ENCODE results near the gene TRIM2. TPM values are rescaled to one million over a fixed set of nuclear protein-coding genes. Genes with fewer than 3 reads are reported as not detected.

The TRIM2 gene
- polyA plus RNA-seq, 1 of the 3 experiments (the other 2 are of a cell fraction), result 16.4 TPM

GRCh38 chr4:153270361-153270760 is 66.1 kb downstream of the TRIM2 start:
- POLR2A ChIA-PET, result no interaction called here
- H3F3A ChIP-seq (replicated peaks; ENCODE audit: insufficient read depth), result no peaks in the 10 kb centered on the region
- peaks cover 0 to 4% of the 10 kb centered on the region in 2 experiments for H3K36me3 ChIP-seq (replicated peaks in 1 of 2; ENCODE audit: control insufficient read depth in 1 of 2, insufficient read depth in 2 of 2, low read length in 1 of 2)
- 0 out of 2 replicates have a peak, but pooled peaks cover 2% of the 10 kb centered on the region for H4K20me1 ChIP-seq (ENCODE audit: insufficient read depth)
- H3K9me3 ChIP-seq, result no peaks in the 10 kb centered on the region
- 97% methylated on average over 6 of the region's 6 CpGs for WGBS (ENCODE audit: low lambda C conversion rate)
- no peak overlapping the region for H3K4me2 ChIP-seq
- peaks cover 0 to 3% of the 10 kb centered on the region in 2 experiments; a peak in 1 of 4 replicates for H3K4me1 ChIP-seq (ENCODE audit: control insufficient read depth in 1 of 2, insufficient read depth in 2 of 2, low read depth in 1 of 2, low read length in 1 of 2)
- no peak overlapping the region for H3K27ac ChIP-seq (ENCODE audit: low read depth in 2 of 2, low read length in 1 of 2)
- DNase-seq, result no peak
- H3K4me3 ChIP-seq (ENCODE audit: low read depth in 2 of 2, low read length in 1 of 2), result no peak overlapping the region
- peaks cover 50% of the 10 kb centered on the region for H3K79me2 ChIP-seq (ENCODE audit: insufficient read depth)
- TF ChIP-seq NRF1 (IDR thresholded peaks at IDR 0.05; ENCODE audit: low read depth, low read length), result no peak
- TF ChIP-seq USF2 (IDR thresholded peaks at IDR 0.05; ENCODE audit: borderline replicate concordance, low read depth, low read length), result no peak
- no peak for TF ChIP-seq FOSL2 (IDR thresholded peaks at IDR 0.05; ENCODE audit: borderline replicate concordance, low read depth)
- no peak for TF ChIP-seq ZBTB33 (IDR thresholded peaks at IDR 0.05; ENCODE audit: borderline replicate concordance, low read depth)
- TF ChIP-seq MEF2A (IDR thresholded peaks at IDR 0.05; ENCODE audit: borderline replicate concordance, low read depth), result no peak
- TF ChIP-seq IRF3 (IDR thresholded peaks at IDR 0.05; ENCODE audit: low read depth, low read length), result no peak
- TF ChIP-seq RXRA (IDR thresholded peaks at IDR 0.05; ENCODE audit: borderline replicate concordance, low read depth), result no peak
- TF ChIP-seq RFX5 (IDR thresholded peaks at IDR 0.05; ENCODE audit: low read length), result no peak
- TF ChIP-seq TEAD4 (IDR thresholded peaks at IDR 0.05; ENCODE audit: borderline replicate concordance, insufficient read depth), result no peak
- TF ChIP-seq, protein P1, sequence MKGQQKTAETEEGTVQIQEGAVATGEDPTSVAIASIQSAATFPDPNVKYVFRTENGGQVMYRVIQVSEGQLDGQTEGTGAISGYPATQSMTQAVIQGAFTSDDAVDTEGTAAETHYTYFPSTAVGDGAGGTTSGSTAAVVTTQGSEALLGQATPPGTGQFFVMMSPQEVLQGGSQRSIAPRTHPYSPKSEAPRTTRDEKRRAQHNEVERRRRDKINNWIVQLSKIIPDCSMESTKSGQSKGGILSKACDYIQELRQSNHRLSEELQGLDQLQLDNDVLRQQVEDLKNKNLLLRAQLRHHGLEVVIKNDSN (IDR thresholded peaks at IDR 0.05; ENCODE audit: borderline replicate concordance, low read depth), result no peak
- no peak for TF ChIP-seq ELF1 (IDR thresholded peaks at IDR 0.05)
- TF ChIP-seq YY1 (IDR thresholded peaks at IDR 0.05; ENCODE audit: low read depth), result no peak
- no peak for TF ChIP-seq REST (IDR thresholded peaks at IDR 0.05; ENCODE audit: low read depth, low read length)
- no peak for TF ChIP-seq EZH2phosphoT487 (IDR thresholded peaks at IDR 0.05; ENCODE audit: borderline replicate concordance, low read depth)
- no peak for TF ChIP-seq POLR2AphosphoS5 (IDR thresholded peaks at IDR 0.05; ENCODE audit: low read depth, low read length)
- no peak for TF ChIP-seq GABPA (IDR thresholded peaks at IDR 0.05; ENCODE audit: low read depth)
- TF ChIP-seq SMC3 (IDR thresholded peaks at IDR 0.05; ENCODE audit: low read depth, low read length), result no peak
- no peak for TF ChIP-seq FOXM1 (IDR thresholded peaks at IDR 0.05; ENCODE audit: low read depth)
- TF ChIP-seq NFIC (IDR thresholded peaks at IDR 0.05; ENCODE audit: borderline replicate concordance), result no peak
- no peak for TF ChIP-seq CTCF (IDR thresholded peaks at IDR 0.05)
- no peak overlapping the region for H2AFZ ChIP-seq (ENCODE audit: low read depth)
- CTCF ChIA-PET, result no interaction called here
- H3K9ac ChIP-seq, result no peak overlapping the region
- no peaks in the 10 kb centered on the region for H3K27me3 ChIP-seq (ENCODE audit: insufficient read depth)
- no peaks in the 10 kb centered on the region for H3K9me2 ChIP-seq
